ENCODE results near the gene SHANK2. TPM values are rescaled to one million over a fixed set of nuclear protein-coding genes. Genes with fewer than 3 reads are reported as not detected.

The SHANK2 gene
- total RNA-seq, 6 donors from 2014 or later: 43.6 to 277 (median 75.5) TPM

GRCh38 chr11:71232364-71232763 lies 20.0 kb downstream of the SHANK2 start:
- WGBS, 2 donors: 52 to 73% methylated on average over 3 of the region's 3 CpGs

GRCh38 chr11:71228961-71229360 lies 23.4 kb downstream of the SHANK2 start:
- ATAC-seq (ENCODE audit: low FRiP score in 2 of 2): no peak
- H3K36me3 ChIP-seq: no peaks in the 10 kb centered on the region
- WGBS, 2 donors: 80 to 97% methylated on average over 1 of the region's 1 CpG
- H3K27me3 ChIP-seq: no peaks in the 10 kb centered on the region
- no peaks in the 10 kb centered on the region for H3K4me1 ChIP-seq
- H3K4me3 ChIP-seq: no peak overlapping the region
- TF ChIP-seq CTCF (IDR thresholded peaks at IDR 0.05): no peak
- TF ChIP-seq POLR2A (IDR thresholded peaks at IDR 0.05): no peak
- TF ChIP-seq POLR2AphosphoS5 (IDR thresholded peaks at IDR 0.05): no peak
- no peak for TF ChIP-seq EP300 (IDR thresholded peaks at IDR 0.05)
- peaks cover 0 to 24% (median 10%) of the 10 kb centered on the region in 4 donors for H3K9me3 ChIP-seq
- DNase-seq: no peak
- H3K27ac ChIP-seq: no peak overlapping the region

More at GRCh38 chr11:71232364-71232763, 20.0 kb downstream of the SHANK2 start:
- TF ChIP-seq POLR2AphosphoS5 (IDR thresholded peaks at IDR 0.05) (no peak), POLR2A (IDR thresholded peaks at IDR 0.05) (no peak), CTCF (IDR thresholded peaks at IDR 0.05) (no peak), EP300 (IDR thresholded peaks at IDR 0.05) (no peak)
- H3K36me3 ChIP-seq: no peaks in the 10 kb centered on the region
- H3K27me3 ChIP-seq: no peaks in the 10 kb centered on the region
- ATAC-seq (ENCODE audit: low FRiP score in 2 of 2) (no peak), DNase-seq (no peak)
- H3K4me3 ChIP-seq: no peak overlapping the region
- H3K27ac ChIP-seq: no peak overlapping the region
- H3K9me3 ChIP-seq: peaks cover 0 to 8% (median 3%) of the 10 kb centered on the region in 4 donors
- no peaks in the 10 kb centered on the region for H3K4me1 ChIP-seq

- H3K4me1 ChIP-seq: no peaks in the 10 kb centered on the region
- no peak overlapping the region for H3K4me3 ChIP-seq
- ATAC-seq (ENCODE audit: low FRiP score in 2 of 2) (no peak), DNase-seq (no peak)
- H3K27ac ChIP-seq: no peak overlapping the region
- WGBS, 2 donors: 48 to 54% methylated on average over 1 of the region's 1 CpG
- no peaks in the 10 kb centered on the region for H3K27me3 ChIP-seq
- H3K36me3 ChIP-seq: no peaks in the 10 kb centered on the region
- H3K9me3 ChIP-seq: peaks cover 0 to 24% (median 10%) of the 10 kb centered on the region in 4 donors
- TF ChIP-seq POLR2A (IDR thresholded peaks at IDR 0.05): no peak
- TF ChIP-seq POLR2AphosphoS5 (IDR thresholded peaks at IDR 0.05): no peak
- TF ChIP-seq CTCF (IDR thresholded peaks at IDR 0.05): no peak
- no peak for TF ChIP-seq EP300 (IDR thresholded peaks at IDR 0.05)
Observed at GRCh38 chr11:71227058-71227659, 25.2 kb downstream of the SHANK2 start.

GRCh38 chr11:71223671-71224660 lies 28.4 kb downstream of the SHANK2 start:
- 93 to 94% methylated on average over 23 of the region's 23 CpGs for WGBS, 2 donors
- no peaks in the 10 kb centered on the region for H3K27me3 ChIP-seq
- no peaks in the 10 kb centered on the region for H3K36me3 ChIP-seq
- H3K4me1 ChIP-seq: no peaks in the 10 kb centered on the region
- H3K9me3 ChIP-seq: peaks cover 0 to 24% (median 10%) of the 10 kb centered on the region in 4 donors
- ATAC-seq (ENCODE audit: low FRiP score in 2 of 2) (peak; percentile 28 to 43), DNase-seq (no peak)
- no peak overlapping the region for H3K4me3 ChIP-seq
- no peak overlapping the region for H3K27ac ChIP-seq
- no peak for TF ChIP-seq POLR2A (IDR thresholded peaks at IDR 0.05)
- no peak for TF ChIP-seq CTCF (IDR thresholded peaks at IDR 0.05)
- no peak for TF ChIP-seq POLR2AphosphoS5 (IDR thresholded peaks at IDR 0.05)
- no peak for TF ChIP-seq EP300 (IDR thresholded peaks at IDR 0.05)

Data from upper lobe of left lung (tissue), 6 donors.